Superior temporal gyrus (tissue), 1 donor: ENCODE data around the gene ZDHHC14.
"Not testable (repeated sequence)": the region's sequence is repeated elsewhere in the genome, so short reads cannot be mapped to it uniquely, and the experiment has no call there.

ENCODE experiments used
- DNase-seq: peaks from one replicate; pipeline ENCODE4 v3.0.0-alpha.2; 2016; ENCODE audit errors: extremely low spot score

ZDHHC14 gene

DNA sequence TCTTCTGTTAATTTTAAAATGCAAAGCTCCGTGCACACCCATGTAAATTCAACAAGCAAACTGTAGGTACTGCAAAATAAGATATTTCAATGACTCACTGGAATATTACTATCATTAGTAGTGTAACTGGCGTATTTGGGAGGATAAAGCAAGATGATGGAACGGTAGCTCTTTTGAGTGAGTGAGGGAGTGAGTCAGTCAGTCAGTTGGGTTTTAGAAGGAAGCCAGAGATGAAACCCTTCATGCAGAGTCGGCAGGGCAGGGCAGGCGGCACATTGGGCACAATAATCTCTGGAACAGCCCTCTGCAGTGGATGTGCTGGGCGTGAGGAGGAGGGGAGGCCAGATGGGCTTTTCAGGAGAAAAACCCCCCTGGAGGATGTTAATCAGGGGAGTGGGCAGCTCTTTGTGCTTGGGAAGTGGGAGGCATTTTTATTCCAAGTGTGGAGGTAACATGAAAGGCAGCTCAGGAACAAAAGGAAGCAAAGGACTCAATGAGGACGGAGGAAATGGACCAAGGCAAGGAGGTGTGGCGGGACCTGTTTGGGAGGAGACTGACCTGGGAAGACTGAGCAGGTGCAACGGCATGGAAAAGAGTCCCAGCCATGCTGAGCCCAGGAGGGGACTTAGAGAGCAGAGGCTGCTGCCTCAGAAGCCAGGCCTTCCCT lies 171.2 kb downstream of the ZDHHC14 start:
- DNase-seq = no peak

DNA sequence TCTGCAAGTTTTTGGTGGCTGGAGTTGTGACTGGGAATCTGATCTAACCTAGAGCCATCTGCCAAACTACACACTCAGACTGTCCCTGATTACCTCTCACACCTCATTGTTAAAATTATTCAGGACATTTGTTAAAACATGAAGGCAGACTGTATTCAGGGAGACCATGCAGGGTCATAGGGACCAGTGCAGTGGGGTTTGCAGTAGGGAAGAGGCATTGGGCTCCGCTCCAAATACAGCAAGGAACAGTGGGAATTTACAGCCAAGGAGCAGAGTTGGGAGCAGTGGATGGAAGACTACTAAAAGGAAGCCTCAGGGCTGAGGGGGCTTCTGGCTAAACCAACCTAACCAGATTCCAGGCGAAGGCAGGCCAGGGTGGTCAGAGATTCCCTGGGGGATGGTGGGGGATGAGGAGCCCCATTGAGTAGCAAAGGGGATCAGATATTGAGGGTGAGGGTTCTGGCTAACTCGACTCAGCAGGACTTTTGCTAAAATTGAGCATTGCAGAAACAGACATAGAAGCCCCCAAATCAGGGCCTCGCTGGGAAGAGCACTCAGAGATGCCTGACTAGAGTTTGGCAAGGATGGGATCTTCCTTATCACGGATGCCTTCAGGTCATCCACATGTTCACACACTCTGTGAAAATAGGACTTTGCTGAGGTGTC lies 172.0 kb downstream of the ZDHHC14 start:
- no peak for DNase-seq

DNA sequence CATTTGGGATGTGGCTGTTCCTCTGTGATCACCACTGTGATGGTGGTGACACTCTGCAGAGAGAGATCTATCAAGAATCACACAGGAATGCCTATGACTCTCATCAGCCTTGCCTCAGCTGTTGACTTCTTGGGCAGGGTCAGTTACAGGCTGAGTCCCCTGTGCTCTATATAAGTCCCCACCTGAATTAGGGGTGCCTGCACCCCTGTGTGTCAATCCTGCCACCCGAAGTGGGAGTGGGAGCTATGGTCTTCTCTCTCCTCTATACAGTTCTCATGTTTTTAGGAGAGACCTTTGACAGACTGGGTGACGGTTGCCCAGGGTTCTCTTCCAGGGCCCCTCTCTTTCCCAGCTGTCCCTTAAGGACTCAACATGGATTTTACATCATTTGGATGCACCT lies 173.8 kb downstream of the ZDHHC14 start:
- DNase-seq = no peak

DNA sequence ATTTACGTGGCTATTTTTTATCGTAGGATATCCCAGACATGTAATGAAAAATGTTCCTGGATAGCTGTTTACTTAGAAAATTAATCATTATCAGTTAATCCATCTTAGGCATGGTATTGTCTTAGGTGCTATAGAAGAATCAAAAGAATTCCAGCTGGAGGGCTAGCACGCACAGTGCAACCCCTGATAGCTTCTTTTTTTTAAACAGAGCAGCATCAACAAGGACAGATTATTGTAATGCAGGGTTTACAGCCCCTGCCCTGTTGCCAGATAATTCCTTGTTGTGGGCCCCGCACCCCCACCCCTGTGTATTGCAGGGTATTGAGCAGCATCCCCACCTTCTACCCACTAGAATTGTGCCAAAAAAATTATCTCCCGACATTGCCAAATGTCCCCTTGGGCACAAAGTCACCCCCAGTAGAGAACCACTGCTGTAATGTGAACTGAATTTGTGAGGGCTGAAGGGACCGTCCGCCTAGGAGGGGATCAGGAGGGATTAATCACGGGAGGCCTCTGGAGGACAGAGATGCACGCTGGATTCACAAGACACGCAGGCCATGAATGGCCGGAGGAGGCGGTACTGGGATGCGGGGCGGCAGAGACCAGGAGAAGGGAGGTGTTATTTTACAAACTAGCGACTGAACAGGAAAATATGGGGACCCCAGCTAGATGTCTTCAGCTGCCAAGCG lies 174.6 kb downstream of the ZDHHC14 start:
- no peak for DNase-seq

DNA sequence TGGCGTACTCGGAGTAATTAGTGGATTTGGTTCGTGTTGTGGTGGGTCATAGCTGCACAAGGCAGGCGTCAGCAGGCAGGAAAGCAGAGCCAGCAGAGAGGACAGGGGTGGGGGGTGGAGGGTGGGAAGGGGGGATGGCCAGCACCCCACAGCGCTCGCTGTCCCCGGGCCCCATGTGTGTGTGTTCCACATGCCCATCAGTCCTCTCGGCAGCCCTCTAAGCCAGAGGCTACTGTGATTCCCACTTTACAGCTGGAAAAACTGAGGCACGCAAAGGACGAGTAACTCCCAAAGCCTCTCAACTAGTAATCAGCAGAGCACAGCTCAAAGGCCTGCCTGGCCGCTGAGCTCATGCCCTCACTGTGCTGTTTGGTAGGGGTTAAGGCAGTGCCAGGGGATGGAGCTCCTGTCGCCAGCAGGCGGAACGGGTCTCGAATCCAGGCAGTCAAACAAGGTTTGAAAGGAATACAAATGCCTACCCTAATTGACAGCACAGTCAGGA lies 175.2 kb downstream of the ZDHHC14 start:
- DNase-seq = no peak

DNA sequence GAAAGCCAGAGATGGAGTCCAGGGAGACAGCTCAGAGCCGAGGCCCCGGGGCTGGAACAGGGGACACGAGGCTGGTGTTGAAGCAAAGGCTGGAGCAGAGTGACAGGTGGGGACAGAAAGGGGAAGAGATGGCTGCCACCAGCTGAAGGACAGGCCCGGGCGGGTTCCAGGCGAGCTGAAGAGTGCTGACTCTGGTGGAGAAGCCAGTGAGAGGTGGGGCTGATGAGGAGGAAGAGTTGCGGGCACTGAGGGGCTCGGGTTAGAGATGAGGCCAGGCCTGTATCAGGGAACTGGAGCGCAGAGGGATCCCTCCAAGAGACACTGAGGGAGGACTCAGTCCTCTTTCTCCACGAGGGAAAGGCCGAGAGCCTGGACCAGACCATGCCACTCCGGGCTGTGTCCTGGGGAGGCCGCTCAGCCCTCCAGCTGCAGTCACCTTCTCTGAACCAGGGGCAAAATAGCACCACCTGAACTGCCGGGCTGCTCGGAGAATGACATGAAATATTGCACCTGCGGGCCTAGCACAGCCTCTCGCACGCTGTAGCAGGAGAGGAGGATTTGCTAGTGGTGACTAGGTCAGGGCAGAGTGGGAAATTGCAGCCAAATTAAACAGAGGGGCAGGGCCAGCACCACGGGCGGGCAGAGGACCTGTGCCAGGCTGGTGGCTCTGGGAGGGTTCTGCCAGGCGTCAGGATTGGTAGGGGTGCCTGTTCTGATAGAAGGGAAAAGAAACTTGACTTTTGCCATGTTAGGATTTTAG lies 175.9 kb downstream of the ZDHHC14 start:
- DNase-seq = no peak

DNA sequence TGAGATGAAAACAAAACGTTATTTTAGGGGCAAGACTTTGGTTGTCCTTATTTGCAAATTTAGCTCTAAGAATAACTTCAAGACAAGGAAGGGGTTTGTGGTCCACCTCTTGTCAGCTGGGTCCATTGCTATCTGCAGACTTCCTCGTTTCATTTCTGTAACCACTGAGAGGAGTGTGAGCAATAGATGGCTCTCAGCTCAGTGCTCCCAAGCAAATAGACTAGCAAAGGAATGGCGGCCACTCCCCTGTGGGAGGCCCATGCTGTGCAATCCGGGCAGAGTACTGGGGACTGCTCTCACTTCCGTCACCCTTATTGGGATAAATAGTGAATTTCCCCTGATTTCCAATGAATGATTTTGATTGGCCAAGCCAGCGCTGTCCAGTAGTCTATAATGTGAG lies 176.6 kb downstream of the ZDHHC14 start:
- DNase-seq = no peak

DNA sequence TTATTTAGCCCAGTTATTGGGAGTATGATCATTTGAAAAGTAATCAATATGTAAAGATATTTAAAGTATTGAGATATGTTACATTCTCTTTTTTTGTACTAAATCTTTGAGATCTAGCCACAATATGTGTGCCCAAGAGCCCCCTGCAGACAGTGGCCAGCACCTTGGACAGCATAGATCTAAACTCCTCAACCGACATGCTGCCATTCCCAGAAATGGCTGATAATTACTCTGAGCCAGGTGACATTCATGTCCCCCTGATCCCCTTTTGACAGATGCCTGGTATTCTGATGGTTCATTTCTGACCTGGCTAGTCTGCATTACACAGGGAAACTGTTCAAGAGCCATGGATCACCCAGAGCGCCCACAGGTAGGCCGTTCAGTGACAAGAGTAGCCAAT lies 177.1 kb downstream of the ZDHHC14 start:
- DNase-seq = no peak

DNA sequence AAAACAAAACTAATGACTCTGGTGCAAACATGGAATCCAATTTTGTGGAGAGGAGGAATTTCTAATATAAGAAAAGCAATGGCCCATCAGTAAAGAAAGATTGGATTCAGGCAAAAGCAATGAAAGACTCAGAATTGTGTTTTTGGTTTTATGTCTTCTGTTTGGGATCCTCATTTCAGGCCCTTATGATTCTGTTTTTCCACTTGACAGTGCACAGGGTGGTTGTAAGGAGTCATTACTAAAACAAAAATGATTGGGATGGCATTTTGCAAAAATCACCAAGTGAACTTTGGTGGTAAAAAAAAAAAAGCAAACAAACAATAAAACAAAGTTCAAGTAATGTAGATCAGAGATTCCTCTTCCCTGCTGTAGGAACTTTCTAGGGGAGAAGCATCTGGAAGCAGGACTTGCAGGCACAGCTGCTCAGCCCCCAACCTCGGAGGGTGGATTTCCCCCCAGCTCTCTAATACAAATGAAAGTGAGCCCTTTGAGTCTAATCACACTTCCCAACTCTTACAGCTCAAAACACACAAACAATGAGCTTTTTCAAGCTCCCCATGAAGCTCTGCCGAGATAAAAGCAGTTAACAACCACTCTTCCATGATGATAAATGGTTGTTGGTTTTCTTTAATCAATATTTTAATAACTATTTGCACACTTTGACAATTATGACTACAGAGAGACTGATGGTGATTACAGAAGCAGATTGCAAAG lies 177.7 kb downstream of the ZDHHC14 start:
- DNase-seq = no peak

DNA sequence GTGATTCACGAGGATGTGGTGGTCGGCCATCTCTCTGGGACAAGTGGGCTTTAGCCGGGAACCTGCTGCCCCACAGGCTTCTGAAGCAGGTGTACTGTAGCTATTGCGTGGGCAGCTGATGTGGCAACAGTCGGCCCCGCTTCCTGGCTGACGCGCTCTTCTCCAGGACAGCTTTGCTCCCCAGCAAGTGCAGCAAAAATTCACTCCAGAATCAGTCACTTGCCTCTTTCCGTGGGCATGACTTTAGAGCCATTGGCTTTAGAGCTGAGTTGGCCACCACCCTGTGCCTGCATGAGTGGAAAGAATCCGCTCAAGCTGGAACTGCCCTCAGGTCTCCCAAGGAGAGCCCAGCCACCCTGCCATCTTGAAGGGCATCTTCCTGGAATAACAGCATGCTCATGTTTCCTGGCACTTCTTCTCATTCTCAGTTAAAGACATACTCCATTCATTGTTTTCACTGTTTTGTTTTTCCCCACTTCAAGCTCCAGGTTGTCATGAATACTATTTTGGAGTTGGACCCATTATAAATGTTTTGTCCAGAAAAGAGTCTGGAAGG lies 178.3 kb downstream of the ZDHHC14 start:
- no peak for DNase-seq

DNA sequence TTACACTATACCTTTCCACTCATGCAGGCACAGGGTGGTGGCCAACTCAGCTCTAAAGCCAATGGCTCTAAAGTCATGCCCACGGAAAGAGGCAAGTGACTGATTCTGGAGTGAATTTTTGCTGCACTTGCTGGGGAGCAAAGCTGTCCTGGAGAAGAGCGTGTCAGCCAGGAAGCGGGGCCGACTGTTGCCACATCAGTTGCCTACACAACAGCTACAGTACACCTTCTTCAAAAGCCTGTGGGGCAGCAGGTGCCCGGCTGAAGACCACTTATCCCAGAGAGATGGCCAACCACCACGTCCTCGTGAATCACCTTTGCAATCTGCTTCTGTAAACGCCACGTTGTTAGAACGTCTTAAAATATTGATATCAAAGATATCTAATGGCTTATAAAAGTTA lies 179.1 kb downstream of the ZDHHC14 start:
- not testable (repeated sequence) for DNase-seq

DNA sequence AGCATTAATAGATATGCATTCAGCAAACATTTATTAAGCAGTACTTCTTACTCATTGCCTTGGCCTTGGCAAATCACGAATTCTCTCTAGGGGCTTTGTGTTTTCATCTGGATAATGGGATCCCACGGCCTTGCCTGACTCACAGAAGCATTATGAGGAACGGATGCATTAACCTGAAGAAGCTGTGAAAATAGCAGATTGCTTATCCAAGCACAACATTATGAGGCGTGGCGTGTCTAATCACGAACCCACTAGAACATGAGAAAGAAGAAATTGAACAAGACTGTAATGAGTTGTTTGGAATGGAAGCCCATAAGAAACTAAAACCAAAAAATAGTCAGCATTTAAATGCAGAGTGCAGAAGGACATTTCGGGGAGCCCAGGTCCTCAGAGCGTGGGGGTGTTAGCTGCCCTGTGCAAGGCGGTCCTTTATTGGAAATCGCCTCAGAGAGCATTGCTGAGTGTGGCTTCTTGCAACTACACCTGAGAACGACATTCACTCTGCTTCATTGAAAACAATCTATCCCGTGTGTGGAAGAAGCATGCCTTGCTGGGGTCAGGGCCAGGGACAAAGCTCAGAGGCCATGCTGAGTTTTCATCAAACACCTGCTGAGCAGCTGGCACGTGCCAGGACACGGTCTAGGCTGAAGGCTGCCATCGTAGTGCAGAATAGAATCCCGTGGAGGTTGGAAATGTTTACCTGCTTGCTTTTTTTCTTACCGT lies 179.9 kb downstream of the ZDHHC14 start:
- no peak for DNase-seq

DNA sequence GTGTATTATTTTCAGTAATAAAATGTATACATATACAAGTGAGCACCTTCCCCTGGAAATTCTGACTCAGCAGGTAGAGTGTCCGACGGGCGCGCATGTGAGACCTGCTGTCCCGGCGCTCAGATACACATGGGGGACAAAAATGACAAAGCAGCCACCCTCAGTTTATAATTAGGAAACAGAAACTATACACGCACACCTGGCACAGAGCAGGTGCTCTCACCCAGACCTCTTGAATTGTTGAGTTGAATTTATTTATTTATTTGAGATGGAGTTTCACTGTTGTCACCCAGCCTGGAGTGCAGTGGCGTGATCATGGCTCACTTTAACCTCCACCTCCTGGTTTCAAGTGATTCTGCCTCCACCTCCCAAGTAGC lies 180.4 kb downstream of the ZDHHC14 start:
- DNase-seq = no peak

DNA sequence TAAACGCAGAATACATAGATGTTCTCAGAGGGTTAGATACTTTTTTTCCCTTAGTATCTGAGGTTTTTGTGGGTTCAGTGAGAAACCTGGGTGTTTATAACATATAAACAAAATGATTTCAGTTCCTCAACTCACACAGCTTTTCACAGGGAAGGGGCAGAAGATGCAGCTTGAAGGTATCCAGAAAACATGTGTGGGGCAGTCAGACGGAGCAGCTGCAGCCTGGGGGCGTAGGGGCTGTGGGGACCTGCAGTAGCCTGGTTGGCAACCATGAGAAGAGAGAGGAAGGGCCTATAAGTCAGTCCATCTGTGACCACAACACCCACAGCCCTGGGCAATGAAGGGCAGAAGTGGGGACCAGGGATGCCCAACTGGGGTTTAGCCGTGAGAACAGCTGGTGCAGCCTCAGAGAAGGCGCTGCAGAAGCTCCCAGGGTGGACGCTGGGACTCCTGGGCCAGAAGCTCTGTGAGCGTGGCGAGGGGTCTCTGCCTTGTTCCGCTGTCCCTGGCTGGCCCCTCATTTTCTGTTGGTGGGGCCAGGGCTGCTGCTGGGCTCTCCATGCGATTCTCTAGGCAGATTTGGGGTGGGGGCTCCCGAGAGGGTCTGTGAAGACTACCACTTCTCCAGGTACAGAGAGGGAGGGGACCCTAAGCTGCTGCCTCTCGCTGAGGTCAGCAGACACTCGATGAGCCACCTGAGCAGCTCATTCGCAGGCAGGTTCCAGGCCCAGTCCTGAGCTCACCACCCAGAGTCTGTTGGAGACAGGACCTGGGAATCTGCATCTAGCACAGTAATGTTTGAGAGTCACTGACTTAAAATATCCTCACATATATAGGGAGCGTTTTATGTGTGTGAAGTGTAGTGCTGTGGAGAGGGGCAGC lies 181.2 kb downstream of the ZDHHC14 start:
- no peak for DNase-seq

DNA sequence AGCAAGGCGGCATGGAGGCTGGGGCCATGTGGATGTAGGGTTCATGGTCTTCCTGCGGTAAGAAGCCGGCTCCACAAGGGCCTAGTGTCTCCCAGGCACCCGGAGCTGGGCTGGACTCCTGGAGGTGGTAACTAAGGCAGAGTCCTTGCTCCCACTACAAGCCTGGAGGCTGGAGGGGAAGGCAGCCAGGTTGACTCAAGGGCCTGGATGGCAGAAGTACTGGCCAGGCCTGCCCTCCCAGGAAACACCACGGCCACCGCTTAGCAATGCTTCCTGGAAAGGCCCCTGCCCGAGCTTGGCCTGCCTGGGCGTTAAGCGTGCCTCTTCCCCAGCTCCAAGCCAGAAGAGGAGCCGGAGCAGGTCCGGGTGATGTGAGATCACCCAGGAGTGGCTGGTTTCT lies 182.0 kb downstream of the ZDHHC14 start:
- no peak for DNase-seq

DNA sequence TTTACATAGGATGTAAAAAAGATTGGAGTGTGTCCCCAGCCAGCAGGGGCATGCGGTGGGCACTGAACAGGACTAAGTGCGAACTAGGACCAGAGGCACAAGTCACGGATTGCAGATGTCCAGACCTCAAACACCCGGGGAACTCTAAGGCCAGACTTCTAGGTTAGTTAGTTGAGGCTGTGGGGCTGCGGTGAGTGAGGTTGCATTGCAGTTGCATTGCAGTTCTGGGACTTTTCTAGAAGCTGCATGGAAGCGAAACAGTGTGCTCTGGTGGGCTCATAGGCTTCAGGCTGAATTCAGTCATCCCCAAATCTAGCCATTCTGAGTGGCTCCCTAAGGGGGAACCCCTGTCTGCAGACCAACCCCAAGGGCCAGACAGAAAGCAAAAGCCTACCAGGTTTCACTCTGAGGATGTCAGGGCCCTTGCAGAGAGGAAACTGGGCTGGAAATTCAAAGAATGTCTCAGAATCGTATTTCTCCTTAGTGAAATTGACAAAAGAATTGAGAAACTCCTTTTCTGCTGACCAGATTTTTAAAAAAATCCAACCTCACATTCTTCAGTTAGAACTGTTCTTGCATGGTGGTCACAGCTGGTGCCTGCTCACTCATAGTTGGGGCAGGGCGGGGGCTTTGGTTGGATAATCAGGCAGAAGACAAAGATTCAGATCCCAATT lies 182.8 kb downstream of the ZDHHC14 start:
- DNase-seq = no peak

DNA sequence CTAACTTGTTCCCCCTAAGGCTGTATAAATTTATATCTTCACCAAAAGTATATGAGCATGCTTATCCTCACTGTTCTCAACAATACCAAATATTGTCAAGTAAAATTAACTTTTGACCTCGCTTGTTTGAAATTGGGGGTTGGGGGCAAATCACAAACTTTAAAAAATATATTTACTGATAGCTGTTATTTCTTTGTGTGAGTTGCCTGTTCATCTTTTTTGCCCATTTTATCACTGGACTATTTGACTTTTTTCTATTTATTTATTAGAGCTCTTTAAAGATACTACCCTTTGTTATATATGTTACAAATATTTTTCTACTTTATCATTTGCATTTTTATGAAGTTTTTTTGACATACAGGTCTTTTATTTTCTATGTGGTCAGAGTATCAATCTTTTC lies 187.7 kb downstream of the ZDHHC14 start:
- no peak for DNase-seq

DNA sequence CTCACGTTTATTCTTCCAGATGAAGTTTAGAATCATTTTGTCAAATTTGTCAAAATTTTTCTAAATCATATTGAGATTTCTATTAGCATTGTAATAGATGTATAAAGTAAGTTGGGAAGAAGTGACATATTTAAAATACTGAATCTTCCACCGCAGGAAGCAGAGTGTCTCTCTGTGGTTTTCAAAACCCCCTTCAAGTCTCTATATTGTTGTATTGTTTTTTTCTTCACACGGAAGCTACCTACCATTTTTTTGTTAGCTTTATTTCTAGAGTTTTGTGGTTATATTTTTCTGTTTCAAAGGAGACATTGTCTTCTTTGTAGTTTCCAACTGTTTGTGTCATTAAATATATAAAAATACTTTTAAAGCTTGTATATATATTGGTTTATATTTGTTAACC lies 188.6 kb downstream of the ZDHHC14 start:
- no peak for DNase-seq

DNA sequence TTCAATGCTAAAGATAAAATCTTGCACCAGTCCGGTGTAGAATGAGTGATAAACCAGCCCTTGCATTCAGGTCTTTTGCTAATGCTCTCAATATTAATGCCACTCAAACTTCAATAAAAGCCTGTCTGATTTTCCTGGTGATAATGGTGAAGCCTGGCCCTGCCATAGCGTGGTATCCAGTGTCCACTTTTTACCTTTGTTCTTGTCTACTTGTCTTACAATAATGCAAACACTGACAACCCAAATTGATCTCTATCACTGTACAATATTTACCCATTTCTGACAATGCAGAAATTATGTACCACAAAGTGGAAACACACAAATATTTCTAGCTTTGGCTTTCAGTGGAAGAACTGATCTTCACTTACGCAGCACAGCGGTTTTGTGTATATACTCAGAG lies 189.1 kb downstream of the ZDHHC14 start:
- no peak for DNase-seq
